Astrocyte of the spinal cord (primary cell): Measurements from ENCODE around the gene ACO2.
A peak's percentile ranks its signal among the peaks of the same experiment; 100 is the strongest.

Experiments
- DNase-seq: peaks from one replicate; pipeline ENCODE4 v3.0.0; 2011; ENCODE audit warnings: low read depth, low spot score
- H3K4me3 ChIP-seq: 2 replicates; pipeline ENCODE4 v1.5.1; 2011; ENCODE audit warnings: low read depth, mild to moderate bottlenecking, low read length, moderate library complexity
- in situ Hi-C: cut with HindIII; loops from 2 replicates; pipeline ENCODE4 v1.10.0; 2017; ENCODE audit warnings: low sequenced_read_pairs
- TF ChIP-seq, protein P1 (sequence below): IDR thresholded peaks from 2 replicates; pipeline ENCODE4 v1.5.1; 2012; ENCODE audit warnings: low read depth, mild to moderate bottlenecking, low read length, inconsistent platforms

Gene ACO2

DNA sequence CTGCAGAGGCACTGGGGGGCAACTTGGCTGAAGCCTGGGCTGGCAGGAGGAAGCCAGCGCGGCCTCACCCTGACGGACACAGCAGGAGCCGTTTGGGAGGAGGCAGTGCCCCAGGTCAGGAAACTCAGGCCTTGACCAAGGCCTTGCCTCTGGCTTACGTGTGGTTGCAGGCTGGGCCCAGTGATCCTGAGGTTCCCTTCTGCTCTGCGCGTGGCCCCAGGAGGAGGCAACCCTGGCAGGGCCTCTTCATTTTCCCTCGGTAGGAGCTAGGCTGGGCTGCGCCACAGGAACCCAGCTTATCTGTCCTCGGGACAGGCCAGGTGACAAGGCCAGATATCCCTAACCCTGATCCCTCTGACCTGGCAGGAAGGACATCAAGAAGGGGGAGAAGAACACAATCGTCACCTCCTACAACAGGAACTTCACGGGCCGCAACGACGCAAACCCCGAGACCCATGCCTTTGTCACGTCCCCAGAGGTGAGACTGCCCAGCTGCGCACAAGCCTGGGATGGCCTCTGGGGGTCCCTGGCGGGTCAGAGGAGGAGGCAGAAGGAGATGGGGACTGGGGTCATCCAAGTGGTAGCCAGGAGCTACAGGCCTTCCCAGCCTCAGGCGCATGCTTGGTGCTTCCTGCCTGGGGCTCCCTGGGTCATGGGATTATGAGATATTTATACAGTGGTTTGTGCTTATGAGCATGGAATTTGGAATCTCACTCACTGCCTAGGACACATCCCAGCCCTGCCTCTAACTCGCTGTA lies 54.7 kb downstream of the ACO2 start:
- DNase-seq: peak; percentile 43
- TF ChIP-seq, protein P1, sequence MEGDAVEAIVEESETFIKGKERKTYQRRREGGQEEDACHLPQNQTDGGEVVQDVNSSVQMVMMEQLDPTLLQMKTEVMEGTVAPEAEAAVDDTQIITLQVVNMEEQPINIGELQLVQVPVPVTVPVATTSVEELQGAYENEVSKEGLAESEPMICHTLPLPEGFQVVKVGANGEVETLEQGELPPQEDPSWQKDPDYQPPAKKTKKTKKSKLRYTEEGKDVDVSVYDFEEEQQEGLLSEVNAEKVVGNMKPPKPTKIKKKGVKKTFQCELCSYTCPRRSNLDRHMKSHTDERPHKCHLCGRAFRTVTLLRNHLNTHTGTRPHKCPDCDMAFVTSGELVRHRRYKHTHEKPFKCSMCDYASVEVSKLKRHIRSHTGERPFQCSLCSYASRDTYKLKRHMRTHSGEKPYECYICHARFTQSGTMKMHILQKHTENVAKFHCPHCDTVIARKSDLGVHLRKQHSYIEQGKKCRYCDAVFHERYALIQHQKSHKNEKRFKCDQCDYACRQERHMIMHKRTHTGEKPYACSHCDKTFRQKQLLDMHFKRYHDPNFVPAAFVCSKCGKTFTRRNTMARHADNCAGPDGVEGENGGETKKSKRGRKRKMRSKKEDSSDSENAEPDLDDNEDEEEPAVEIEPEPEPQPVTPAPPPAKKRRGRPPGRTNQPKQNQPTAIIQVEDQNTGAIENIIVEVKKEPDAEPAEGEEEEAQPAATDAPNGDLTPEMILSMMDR: no peak
- in situ Hi-C loops: no loop called here
- H3K4me3 ChIP-seq: no peak overlapping the region

DNA sequence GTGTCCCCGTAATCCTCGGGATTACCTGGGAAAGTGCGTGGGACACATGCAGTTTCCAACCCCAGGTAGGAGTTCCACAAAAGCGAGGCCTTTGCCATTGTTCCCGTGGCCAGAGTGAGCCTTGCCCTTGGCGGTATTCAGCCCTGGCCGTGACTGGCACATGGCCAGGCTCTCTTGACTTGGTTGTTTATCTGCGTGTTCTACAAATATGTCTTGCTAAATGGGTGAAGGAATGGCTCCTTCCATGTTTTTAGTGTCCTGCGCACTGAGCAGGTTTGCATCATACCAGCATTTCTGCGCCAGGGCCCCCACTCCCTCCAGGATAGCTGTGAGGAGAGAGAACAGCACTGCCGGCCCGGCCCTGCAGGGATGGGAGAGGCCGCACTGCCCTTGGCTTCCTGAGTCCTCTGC lies 55.3 kb downstream of the ACO2 start:
- no peak for DNase-seq
- TF ChIP-seq, protein P1: no peak
- no peak overlapping the region for H3K4me3 ChIP-seq
- in situ Hi-C loops: no loop called here

DNA sequence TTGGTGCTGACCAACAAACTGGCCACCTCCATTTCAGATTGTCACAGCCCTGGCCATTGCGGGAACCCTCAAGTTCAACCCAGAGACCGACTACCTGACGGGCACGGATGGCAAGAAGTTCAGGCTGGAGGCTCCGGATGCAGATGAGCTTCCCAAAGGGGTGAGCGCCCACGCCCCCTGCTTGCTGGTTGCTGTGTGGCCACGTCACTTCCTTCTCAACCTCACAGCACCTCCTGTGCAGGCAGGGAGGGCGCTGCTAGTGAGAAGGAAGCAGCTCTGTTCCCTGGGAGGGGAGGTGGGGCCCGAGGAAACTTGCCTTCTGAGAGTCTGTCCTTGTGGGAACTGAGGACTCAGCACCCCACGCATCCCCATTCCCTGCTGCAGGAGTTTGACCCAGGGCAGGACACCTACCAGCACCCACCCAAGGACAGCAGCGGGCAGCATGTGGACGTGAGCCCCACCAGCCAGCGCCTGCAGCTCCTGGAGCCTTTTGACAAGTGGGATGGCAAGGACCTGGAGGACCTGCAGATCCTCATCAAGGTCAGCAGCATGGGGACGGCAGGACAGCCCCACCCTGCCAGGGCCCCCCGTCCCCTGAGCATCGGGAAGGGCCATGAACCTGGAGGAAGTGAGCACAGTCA lies 56.0 kb downstream of the ACO2 start:
- in situ Hi-C loops: no loop called here
- no peak for DNase-seq
- H3K4me3 ChIP-seq: no peak overlapping the region
- TF ChIP-seq, protein P1: no peak

DNA sequence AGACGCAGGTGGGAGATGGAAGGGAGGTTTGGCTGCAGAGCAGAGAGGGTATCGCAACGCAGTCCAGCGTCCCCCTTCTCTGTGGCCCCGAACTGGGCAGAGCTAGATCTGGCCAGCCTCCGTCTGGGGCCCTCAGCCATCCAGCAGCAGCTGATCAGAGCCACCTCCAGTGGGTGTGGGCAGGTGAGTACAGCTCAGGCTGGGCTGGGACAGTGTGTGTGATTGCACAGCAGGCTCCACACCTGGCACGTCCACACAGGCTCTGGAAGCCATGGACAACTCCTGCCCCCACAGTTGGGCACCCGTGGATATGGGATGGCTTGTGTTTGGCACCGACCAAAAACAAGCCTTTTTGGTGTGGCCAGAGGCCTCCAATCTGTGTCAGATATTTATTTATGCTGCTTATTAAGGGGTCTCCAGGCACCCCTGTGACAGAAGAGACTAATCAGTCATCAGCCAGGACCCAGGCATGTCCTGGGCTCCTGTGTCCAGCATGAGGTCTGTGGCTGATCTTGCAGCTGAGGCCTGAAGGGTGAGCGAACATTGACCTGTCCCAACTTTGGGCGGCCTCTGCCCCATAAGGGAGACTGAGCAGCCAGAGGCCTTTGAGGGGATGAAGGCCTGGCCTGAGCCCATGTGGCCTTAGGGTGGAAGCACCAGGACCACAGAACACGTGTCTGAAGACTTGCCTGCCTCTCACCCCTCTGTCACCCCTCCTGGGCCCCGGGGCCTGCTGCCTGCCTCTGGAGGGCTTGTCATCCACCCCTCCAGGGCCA lies 56.7 kb downstream of the ACO2 start:
- in situ Hi-C loops: no loop called here
- DNase-seq: no peak
- no peak overlapping the region for H3K4me3 ChIP-seq
- TF ChIP-seq, protein P1: no peak

DNA sequence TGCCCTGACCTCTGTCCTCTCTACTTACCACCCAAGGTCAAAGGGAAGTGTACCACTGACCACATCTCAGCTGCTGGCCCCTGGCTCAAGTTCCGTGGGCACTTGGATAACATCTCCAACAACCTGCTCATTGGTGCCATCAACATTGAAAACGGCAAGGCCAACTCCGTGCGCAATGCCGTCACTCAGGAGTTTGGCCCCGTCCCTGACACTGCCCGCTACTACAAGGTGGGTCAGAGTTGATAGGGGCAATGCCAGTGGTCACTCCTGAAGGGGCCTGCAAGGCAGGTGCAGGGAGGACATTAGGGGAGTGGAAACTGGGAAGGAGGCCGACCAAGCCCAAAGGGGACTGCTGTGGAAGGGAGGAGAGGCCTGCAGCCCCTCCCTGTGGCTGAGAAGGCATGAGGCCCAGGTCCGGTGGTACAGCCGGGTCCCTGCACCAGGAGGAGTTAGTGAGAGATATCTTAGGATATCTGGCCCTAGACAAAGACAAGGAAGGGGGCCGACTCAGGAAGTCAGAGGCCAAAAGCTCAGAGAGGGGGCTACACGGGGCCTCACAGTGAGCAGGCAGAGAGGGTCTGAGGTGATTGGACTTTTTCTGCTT lies 57.4 kb downstream of the ACO2 start:
- DNase-seq: no peak
- in situ Hi-C loops: no loop called here
- no peak overlapping the region for H3K4me3 ChIP-seq
- TF ChIP-seq, protein P1: no peak
